ENCODE data around the gene MGLL.

MGLL gene

DNA sequence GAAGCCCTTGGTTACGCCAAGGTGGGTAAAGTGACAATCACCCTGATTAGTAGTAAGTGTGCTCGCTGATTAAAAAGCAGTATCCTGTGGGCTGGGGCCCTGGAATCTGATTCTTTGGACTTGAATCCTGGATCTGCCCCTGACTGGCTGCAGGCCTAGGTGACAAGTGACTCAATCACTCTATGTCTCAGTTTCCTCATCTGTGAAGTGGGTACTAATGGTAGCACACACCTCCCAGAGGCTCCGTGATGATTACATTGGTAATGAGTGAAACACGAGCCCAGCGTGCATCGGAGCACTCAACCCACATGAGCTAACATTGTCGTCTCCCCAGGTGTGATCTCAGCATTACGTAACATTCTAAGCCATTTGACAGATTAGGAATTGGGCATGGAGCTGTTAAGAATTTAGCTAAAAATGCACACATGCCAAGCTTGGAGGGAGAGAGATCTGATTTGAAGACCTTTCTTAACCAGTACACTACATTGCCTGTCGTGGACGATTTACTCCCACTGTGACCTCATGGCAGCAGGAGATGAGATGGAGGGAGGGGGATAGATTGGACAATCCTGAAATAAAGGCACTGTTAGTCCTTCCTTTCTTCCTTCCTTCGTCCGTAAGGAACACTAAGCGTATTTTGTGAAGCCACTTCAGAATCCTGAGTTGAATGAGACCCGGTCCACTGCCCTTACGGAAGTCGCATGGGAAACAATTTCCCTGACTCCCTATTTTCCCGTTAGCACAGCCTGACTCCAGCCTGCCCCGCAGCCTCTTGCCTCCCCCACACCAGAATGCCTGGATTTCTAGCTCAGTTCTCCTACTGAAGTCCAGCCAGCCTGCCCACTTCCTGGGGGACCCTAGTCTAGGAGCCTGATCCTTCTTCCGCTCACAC, 32.1 kb downstream of the MGLL start:
- DNase-seq (ENCODE audit: low read depth) = no peak

GRCh38 chr3:127789051-127789450, 33.3 kb downstream of the MGLL start:
- DNase-seq (ENCODE audit: low read depth) = no peak

DNA sequence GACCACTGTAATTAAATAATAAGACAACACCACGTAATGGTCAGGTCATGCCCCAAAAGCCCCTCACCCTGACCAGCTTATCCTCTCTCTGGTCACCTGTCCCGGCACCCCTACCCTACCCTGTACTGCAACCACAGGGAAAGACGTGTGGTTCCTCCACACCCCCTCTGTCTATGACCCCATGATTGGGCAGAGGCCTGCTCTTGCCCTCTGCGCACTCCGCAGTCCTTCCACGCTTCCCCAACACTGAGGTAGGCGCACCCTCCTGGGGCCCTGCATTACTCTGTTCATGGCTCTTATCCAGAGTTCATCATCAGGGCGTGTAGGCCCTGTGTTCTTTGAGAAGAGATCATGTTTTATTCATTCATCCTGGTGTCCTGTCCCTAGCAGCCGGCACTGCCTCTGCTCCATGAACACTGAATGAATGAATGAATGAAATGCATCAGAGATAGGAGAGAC, 33.8 kb downstream of the MGLL start:
- DNase-seq (ENCODE audit: low read depth) = no peak

DNA sequence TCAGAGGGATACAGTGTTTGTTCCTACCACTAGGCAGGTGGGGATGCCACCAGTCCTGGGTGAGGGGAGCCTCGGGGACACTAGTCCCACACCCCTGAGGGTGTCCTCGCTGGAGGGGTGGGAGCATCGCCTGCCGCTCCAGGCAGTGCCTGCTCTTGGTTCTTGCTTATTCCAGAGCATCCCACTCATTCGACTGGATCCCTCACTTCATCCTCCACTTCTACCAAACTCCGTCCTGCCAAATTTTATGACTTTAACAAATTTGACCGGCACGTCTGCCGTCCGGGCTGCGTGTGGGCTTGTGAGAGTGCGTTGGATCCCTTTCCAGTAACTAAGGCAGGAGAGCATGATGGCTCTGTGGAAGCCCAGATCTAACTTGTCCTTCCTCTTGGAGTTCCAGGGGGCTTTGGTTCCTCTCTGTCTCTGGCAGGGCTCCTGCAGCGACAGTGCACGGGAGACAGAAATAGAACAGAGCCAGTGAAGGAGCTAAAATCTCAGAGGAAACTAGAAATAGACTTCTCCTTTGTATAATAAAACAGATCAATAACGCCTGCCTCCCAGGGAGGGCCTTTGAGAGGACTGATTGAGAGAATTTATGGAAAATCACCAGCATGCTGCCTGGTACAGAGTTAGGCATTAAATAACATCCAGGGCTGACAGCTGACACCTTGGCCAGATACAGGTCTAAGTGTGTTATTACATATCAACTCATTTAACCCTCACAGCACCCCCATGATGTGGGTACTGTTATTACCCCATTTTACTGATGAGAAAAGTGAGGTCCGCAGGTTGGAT, 34.5 kb downstream of the MGLL start:
- no peak for DNase-seq (ENCODE audit: low read depth)

- DNase-seq (ENCODE audit: low read depth) = no peak
These were observed 35.2 kb downstream of the MGLL start for GRCh38 chr3:127787071-127787490.

DNA sequence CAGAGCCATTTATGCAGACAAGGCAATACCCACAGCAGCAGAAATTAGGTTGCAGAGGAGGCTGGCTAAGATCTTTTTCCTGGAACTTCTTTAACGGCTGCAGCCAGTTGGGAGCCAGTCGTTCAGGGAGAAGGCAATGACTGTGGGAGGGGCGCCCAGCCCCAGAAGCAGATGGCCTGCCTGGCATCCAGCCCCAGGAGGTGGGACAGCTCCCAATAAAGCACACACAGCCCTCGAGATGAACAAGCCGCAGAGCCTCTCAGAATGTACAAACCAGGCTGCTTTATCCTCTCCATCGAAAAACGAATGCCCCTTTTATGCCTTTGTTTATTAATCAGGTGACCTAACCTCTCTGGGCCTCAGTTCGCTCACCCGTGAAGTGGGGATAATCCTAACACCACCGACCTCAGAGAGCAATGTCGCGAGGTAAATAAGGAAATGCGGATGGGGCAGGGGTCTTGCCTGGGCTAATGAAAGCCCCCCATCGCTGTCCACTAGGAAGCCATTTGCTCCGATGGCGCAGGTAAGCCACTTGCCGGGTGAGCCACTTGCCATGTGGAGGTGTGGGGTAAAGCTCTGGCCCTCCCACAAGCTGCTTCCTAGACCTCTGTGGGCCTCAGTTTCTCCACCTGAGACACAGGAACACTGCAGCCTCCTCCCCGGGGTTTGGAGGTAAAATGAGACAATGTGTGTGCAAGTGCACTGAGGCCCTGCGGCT, 35.8 kb downstream of the MGLL start:
- no peak for DNase-seq (ENCODE audit: low read depth)

- DNase-seq (ENCODE audit: low read depth) = no peak
These were observed 36.5 kb downstream of the MGLL start for GRCh38 chr3:127785711-127786265.

GRCh38 chr3:127784865-127785710, 37.2 kb downstream of the MGLL start:
- DNase-seq (ENCODE audit: low read depth) = no peak

GRCh38 chr3:127784283-127784682, 38.0 kb downstream of the MGLL start:
- no peak for DNase-seq (ENCODE audit: low read depth)

DNA sequence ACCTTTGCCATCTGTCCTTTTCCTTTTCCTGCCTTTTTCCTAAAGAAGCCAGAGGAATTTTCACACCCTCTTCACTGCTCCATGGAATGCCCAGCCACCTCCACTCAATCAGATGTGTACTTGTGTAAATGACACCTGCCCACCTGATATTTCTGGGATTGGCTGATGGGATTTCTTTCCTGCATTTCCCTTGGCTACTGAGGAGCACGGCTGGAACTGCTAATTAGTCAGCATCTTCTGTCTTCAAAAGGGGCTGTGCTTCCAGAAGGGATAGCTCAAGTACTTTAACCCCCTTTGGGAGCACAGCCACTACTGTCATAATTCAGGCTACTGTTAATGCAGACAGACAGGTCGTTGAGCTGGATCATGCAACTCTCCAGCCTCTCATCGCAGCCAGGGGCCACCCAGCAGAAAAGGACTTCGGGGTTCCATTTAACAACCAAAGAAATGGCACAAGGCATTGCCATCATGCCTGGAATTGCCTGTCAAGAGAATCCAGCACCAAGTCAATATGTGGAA, 38.6 kb downstream of the MGLL start:
- no peak for DNase-seq (ENCODE audit: low read depth)

- no peak for DNase-seq (ENCODE audit: low read depth)
These were observed 39.1 kb downstream of the MGLL start for GRCh38 chr3:127783166-127783565.

- DNase-seq (ENCODE audit: low read depth) = no peak
These were observed 40.8 kb downstream of the MGLL start for GRCh38 chr3:127781411-127782001.

GRCh38 chr3:127780536-127781400, 41.5 kb downstream of the MGLL start:
- DNase-seq (ENCODE audit: low read depth) = no peak

GRCh38 chr3:127779747-127780146, 42.6 kb downstream of the MGLL start:
- no peak for DNase-seq (ENCODE audit: low read depth)

DNA sequence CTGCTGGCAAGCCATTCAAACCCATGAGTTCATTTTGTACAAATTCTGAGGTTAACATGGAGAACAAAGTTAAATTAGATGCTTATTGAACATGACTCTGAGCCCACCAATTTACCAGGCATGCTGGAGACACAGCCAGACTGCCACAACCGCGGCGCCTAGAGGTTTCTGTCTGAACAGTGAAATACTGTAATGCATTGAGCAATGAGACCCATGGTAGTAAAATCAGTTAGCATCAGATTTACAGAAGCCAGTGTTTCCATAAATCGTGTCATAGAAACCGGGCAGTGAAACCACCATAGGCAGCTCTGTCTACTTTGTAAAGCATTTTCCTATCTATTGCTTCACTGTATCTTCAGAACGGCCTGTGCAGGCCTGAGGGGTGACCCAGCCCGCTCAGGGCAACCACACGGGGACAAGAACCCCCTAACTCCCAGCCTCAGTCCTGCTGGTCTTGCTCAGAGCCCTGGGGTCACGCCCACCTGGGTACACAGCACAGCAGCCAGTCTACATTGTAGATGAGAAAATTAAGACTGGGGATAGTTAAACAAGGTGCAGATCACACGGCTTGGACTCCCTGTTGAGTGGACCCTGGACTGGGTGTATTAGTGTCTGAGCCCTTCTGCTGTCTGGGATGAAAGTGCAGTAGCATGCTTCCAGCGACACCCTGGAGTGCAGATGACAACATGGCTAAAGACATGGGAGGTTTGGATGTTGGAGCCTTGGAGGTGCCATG, 44.2 kb downstream of the MGLL start:
- no peak for DNase-seq (ENCODE audit: low read depth)

- DNase-seq (ENCODE audit: low read depth) = no peak
These were observed 45.0 kb downstream of the MGLL start for GRCh38 chr3:127777332-127777731.

- DNase-seq (ENCODE audit: low read depth) = no peak
These were observed 46.0 kb downstream of the MGLL start for GRCh38 chr3:127776347-127776746.

DNA sequence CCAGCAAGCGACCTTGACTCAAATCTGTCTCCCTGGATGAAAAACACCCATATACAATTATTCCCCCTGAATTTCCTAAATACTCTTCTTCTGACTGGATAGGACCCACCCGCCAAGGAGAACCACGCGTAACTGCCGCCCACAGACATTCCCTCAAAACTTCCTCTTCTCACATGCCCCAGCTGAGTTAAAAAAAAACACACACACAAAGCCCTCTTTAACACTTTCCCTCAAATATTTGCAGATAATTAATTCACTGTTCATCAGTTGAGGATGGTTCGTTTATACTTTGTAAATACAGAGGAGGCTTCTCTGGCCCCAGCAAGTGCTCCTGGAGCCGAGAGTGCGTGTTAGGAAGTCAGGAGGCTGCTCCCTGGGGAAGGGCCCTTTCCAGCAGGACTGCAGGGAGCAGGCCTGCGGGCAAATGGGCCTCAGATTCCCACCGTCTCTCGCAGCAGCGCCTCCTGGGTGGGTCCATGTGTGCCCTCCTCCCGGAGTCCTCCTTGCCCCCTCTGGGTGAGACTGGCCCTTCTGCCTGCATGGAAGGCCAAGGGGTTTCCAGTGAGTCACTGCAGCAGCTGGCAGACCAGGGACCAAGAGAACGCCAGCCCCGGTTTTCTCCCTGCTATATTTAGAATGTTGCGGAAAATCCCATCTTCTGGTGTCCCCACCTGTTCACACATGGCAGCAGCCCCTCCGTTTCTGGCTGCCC, 46.8 kb downstream of the MGLL start:
- DNase-seq (ENCODE audit: low read depth) = no peak
